Activated CD4-positive, alpha-beta T cell treated with anti-CD3 and anti-CD28 coated beads for 1 hour (primary cell): Measurements from ENCODE around the gene PAK4.

Experiments
- DNase-seq: peaks from one replicate; pipeline ENCODE4 v3.0.0-alpha.2; 2020

The PAK4 gene

GRCh38 chr19:39150235-39150634 is 24.6 kb downstream of the PAK4 start:
- DNase-seq: no peak

GRCh38 chr19:39150807-39151600 is 25.4 kb downstream of the PAK4 start:
- no peak for DNase-seq

- DNase-seq: no peak
These were observed 26.5 kb downstream of the PAK4 start for GRCh38 chr19:39152066-39152465.

GRCh38 chr19:39154100-39154628 is 28.6 kb downstream of the PAK4 start:
- DNase-seq: no peak

- no peak for DNase-seq
These were observed 29.1 kb downstream of the PAK4 start for GRCh38 chr19:39154629-39155100.

GRCh38 chr19:39155114-39155700 is 29.6 kb downstream of the PAK4 start:
- DNase-seq: no peak

- DNase-seq: no peak
These were observed 30.2 kb downstream of the PAK4 start for GRCh38 chr19:39155741-39156140.

GRCh38 chr19:39156326-39157230 is 31.0 kb downstream of the PAK4 start:
- DNase-seq: no peak

GRCh38 chr19:39157275-39157996 is 31.9 kb downstream of the PAK4 start:
- no peak for DNase-seq

GRCh38 chr19:39157997-39158389 is 32.4 kb downstream of the PAK4 start:
- no peak for DNase-seq

GRCh38 chr19:39158646-39159260 is 33.2 kb downstream of the PAK4 start:
- DNase-seq: no peak

GRCh38 chr19:39160523-39160861 is 34.9 kb downstream of the PAK4 start:
- DNase-seq: no peak

GRCh38 chr19:39160889-39161672 is 35.5 kb downstream of the PAK4 start:
- no peak for DNase-seq

- no peak for DNase-seq
These were observed 37.0 kb downstream of the PAK4 start for GRCh38 chr19:39162441-39163043.

GRCh38 chr19:39163621-39164020 is 38.0 kb downstream of the PAK4 start:
- no peak for DNase-seq

- DNase-seq: no peak
These were observed 38.7 kb downstream of the PAK4 start for GRCh38 chr19:39164289-39164688.

GRCh38 chr19:39165857-39166256 is 40.3 kb downstream of the PAK4 start:
- DNase-seq: no peak

GRCh38 chr19:39166571-39167391 is 41.2 kb downstream of the PAK4 start:
- no peak for DNase-seq

GRCh38 chr19:39167461-39168257 is 42.1 kb downstream of the PAK4 start:
- no peak for DNase-seq
